22Rv1 (cell line): Measurements from ENCODE around the gene CEP128.
"Not testable (repeated sequence)": the region's sequence is repeated elsewhere in the genome, so short reads cannot be mapped to it uniquely, and the experiment has no call there.

Experiments
- H3K27ac ChIP-seq: fragments of 450-650 bp; 2 replicates; pipeline ENCODE4 v1.5.1; 2017
- CTCF ChIP-seq: fragments of 450-650 bp; IDR thresholded peaks from 2 replicates; pipeline ENCODE4 v1.5.1; 2017; ENCODE audit warnings: mild to moderate bottlenecking
- ZFX ChIP-seq: fragments of 450-650 bp; IDR thresholded peaks from 2 replicates; pipeline ENCODE4 v1.6.1; 2017; ENCODE audit warnings: antibody characterized with exemption, borderline replicate concordance

The CEP128 gene

GRCh38 chr14:80954687-80955299 lies 13.3 kb upstream of the CEP128 start:
- TF ChIP-seq CTCF, result peak; percentile 85
- TF ChIP-seq ZFX, result no peak
- H3K27ac ChIP-seq, result no peak overlapping the region

GRCh38 chr14:80953211-80953610 lies 11.7 kb upstream of the CEP128 start:
- not testable (repeated sequence) for H3K27ac ChIP-seq

GRCh38 chr14:80951491-80951890 lies 10.0 kb upstream of the CEP128 start:
- no peak overlapping the region for H3K27ac ChIP-seq
- TF ChIP-seq ZFX, result no peak

GRCh38 chr14:80948291-80948690 lies 6.8 kb upstream of the CEP128 start:
- H3K27ac ChIP-seq, result no peak overlapping the region

GRCh38 chr14:80946797-80947196 lies 5.3 kb upstream of the CEP128 start:
- TF ChIP-seq CTCF (no peak), ZFX (no peak)
- no peak overlapping the region for H3K27ac ChIP-seq

More at GRCh38 chr14:80948291-80948690, 6.8 kb upstream of the CEP128 start:
- no peak for TF ChIP-seq ZFX
- TF ChIP-seq CTCF, result no peak

GRCh38 chr14:80946187-80946586 lies 4.6 kb upstream of the CEP128 start:
- TF ChIP-seq ZFX (no peak), CTCF (no peak)
- no peak overlapping the region for H3K27ac ChIP-seq

- TF ChIP-seq CTCF, result no peak
- TF ChIP-seq ZFX, result no peak
- H3K27ac ChIP-seq, result no peak overlapping the region
Measured at GRCh38 chr14:80944861-80945617, 3.5 kb upstream of the CEP128 start.

- TF ChIP-seq ZFX (no peak), CTCF (no peak)
- H3K27ac ChIP-seq, result peak overlapping the region; percentile 72
Measured at GRCh38 chr14:80942191-80942600, 658 bp upstream of the CEP128 start.
